Amniotic stem cell (primary cell): ENCODE results near the gene TRMT44.

Experiments
- DNase-seq: peaks from one replicate; lab custom pipeline; 2025; lab: John Stamatoyannopoulos, UW

The TRMT44 gene

DNA sequence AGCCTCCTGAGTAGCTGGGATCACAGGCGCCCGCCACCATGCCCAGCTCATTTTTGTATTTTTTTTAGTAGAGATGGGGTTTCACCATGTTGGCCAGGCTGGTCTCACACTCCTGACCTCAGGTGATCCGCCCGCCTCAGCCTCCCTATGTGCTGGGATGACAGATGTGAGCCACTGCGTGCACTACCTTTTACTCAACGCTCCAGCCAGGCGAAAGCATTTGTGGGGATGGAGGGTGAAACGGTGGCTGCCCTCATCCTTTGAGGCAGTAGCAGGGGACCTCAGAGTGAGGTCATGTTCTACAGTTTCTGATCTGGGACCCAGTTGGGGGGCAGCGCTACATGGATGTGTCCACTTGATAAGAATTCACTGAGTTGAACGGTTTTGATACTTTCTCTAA is 73.8 kb downstream of the TRMT44 start:
- DNase-seq, result no peak

DNA sequence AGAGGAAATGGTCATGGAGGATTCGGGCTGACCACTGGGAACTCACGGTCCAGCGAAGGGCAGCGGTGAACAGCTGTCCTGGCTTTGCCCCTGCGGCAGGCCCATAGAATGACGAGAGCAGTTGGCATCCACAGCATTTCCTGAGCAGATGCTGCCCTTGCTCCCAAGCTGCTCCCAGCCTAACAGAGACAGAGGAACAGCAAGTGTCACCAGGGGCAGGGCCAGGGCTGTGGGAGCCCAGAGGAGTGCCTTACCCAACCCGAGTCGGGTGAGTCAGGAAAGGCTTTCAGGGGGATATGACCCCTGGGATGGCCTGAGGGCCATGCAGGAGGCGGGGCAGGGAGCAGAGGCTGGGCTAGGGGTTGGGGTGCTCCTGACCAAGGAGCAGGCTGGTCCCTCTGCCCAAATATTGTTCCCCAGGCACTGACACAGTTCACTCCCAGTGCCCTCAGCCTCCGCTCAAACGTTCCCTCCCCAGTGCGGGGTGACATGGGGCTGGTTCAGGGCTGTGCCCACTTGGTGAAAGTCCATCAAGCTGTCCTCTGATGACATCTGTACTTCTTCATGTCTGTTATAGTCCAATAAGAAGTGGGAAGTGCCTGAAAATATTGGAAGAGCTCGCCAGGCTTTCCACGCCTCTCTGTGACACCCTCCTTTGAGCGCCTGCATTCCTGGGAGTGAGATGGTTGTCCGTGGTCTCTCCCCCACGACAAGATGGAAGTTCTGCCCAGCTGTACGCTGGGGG is 74.9 kb downstream of the TRMT44 start:
- DNase-seq, result peak; percentile 60

- DNase-seq, result no peak
Observed at GRCh38 chr4:8516061-8516573, 75.5 kb downstream of the TRMT44 start.

- no peak for DNase-seq
Observed at GRCh38 chr4:8516996-8517550, 76.5 kb downstream of the TRMT44 start.

GRCh38 chr4:8517946-8518345 is 77.4 kb downstream of the TRMT44 start:
- no peak for DNase-seq

- no peak for DNase-seq
Observed at GRCh38 chr4:8522160-8523120, 81.9 kb downstream of the TRMT44 start.

DNA sequence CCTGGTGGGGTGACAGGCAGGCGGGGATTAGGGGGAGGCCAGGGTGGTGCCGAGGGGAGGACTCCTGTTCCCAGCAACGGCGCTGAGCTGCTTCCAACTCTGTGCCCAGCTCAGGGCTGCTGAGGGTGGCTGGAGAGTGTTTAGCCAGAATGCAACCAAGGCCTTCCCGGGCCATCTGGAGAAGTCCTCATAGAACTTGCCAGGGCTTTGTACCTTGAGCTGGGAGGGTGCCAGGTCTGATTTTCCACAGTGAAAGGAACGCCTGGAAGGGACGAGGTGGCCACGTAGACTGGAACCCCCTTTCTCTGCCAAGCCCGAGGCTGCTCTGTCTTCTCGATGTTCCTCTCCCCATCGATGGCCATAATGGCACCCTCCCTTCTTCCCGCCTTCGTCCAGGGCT is 82.6 kb downstream of the TRMT44 start:
- DNase-seq, result no peak

DNA sequence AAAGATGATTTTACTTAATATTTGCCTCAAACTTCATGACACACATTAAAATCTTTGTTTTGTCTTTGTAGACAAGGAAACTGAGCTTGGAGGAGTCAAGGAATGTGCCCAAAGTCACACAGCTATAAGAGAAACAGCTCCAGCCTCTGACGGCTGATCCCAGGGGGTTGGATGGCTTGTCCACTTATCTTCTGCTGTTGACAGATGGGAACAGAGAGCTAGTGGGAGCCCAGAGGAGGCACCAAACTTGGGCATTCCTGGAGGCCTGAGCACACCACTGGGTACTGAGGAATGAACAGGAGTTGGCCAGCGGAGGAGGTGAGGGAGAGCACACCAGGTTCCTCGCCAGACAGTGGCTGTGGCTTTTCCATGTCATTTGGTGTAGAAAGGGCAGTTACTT is 83.2 kb downstream of the TRMT44 start:
- no peak for DNase-seq

- no peak for DNase-seq
Observed at GRCh38 chr4:8524595-8525382, 84.2 kb downstream of the TRMT44 start.

GRCh38 chr4:8525383-8526120 is 85.0 kb downstream of the TRMT44 start:
- no peak for DNase-seq
